ENCODE measurements around the gene TPD52L1. TPM values are rescaled to one million over a fixed set of nuclear protein-coding genes. Genes with fewer than 3 reads are reported as not detected.

The TPD52L1 gene
- total RNA-seq, 1 experiment from 2014 or later, result 50.6 TPM

DNA sequence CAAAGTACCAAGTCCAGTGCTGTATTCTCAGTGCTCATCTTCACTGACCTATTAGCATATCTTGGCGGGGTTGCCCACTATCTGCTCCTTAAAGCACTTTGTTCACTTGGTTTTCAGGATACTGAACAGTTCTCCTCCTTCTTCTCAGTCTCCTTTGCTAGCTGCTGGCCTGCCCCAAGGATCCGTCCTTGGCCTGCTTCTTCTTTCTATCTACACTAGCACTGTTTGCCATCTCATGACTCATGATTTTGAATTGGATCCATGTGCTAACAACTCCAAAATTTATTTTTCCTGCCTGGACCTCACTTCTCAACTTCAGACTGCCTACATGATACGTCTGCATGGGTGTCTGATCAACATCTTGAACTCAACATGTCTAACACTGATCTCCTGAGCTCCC lies 15.5 kb downstream of the TPD52L1 start:
- peaks cover 6% of the 10 kb centered on the region for H3K36me3 Mint-ChIP-seq (ENCODE audit: insufficient read depth, unreplicated experiment)
- no peak overlapping the region for H3K4me3 Mint-ChIP-seq (ENCODE audit: low read depth, unreplicated experiment)
- peaks cover 33% of the 10 kb centered on the region for H3K4me1 Mint-ChIP-seq (ENCODE audit: low read depth, unreplicated experiment)
- no TSS peak for BruUV-seq (replicated peaks)
- H3K27me3 Mint-ChIP-seq (ENCODE audit: unreplicated experiment), result no peaks in the 10 kb centered on the region
- no peaks in the 10 kb centered on the region for H3K9me3 Mint-ChIP-seq (ENCODE audit: low read depth, unreplicated experiment)
- TF ChIP-seq, protein P1, sequence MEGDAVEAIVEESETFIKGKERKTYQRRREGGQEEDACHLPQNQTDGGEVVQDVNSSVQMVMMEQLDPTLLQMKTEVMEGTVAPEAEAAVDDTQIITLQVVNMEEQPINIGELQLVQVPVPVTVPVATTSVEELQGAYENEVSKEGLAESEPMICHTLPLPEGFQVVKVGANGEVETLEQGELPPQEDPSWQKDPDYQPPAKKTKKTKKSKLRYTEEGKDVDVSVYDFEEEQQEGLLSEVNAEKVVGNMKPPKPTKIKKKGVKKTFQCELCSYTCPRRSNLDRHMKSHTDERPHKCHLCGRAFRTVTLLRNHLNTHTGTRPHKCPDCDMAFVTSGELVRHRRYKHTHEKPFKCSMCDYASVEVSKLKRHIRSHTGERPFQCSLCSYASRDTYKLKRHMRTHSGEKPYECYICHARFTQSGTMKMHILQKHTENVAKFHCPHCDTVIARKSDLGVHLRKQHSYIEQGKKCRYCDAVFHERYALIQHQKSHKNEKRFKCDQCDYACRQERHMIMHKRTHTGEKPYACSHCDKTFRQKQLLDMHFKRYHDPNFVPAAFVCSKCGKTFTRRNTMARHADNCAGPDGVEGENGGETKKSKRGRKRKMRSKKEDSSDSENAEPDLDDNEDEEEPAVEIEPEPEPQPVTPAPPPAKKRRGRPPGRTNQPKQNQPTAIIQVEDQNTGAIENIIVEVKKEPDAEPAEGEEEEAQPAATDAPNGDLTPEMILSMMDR (IDR thresholded peaks at IDR 0.05; ENCODE audit: unreplicated experiment), result no peak
- DNase-seq, result no peak
- intact Hi-C loops (cut with micrococcal nuclease; ENCODE audit: unreplicated experiment), result no loop called here
- H3K27ac Mint-ChIP-seq (ENCODE audit: unreplicated experiment), result no peak overlapping the region
- CTCF ChIA-PET, result no interaction called here

DNA sequence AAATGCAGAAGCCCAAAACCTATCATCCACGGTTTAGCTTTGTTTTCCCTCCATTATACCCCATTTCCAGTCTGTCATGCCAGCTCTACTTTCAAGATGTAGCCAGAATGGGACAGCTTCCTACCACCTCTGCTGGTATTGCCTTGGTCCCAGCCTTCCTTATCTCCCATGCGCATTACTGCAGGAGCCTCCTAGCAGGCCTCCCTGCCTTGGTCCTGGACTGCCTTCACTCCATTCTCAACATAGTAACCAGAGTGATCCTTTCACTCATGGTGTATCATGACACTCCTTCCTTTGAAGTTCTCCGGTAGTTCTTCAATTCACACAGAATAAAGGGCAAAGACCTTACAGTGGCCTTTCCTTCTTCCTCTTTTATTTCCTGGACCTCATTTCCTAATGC lies 15.9 kb downstream of the TPD52L1 start:
- H3K27me3 Mint-ChIP-seq (ENCODE audit: unreplicated experiment), result no peaks in the 10 kb centered on the region
- no peaks in the 10 kb centered on the region for H3K9me3 Mint-ChIP-seq (ENCODE audit: low read depth, unreplicated experiment)
- peaks cover 6% of the 10 kb centered on the region for H3K36me3 Mint-ChIP-seq (ENCODE audit: insufficient read depth, unreplicated experiment)
- H3K4me3 Mint-ChIP-seq (ENCODE audit: low read depth, unreplicated experiment), result no peak overlapping the region
- peaks cover 33% of the 10 kb centered on the region for H3K4me1 Mint-ChIP-seq (ENCODE audit: low read depth, unreplicated experiment)
- TF ChIP-seq, protein P1 (IDR thresholded peaks at IDR 0.05; ENCODE audit: unreplicated experiment), result no peak
- no peak overlapping the region for H3K27ac Mint-ChIP-seq (ENCODE audit: unreplicated experiment)
- no TSS peak for BruUV-seq (replicated peaks)
- intact Hi-C loops (cut with micrococcal nuclease; ENCODE audit: unreplicated experiment), result no loop called here
- CTCF ChIA-PET, result no interaction called here
- no peak for DNase-seq

DNA sequence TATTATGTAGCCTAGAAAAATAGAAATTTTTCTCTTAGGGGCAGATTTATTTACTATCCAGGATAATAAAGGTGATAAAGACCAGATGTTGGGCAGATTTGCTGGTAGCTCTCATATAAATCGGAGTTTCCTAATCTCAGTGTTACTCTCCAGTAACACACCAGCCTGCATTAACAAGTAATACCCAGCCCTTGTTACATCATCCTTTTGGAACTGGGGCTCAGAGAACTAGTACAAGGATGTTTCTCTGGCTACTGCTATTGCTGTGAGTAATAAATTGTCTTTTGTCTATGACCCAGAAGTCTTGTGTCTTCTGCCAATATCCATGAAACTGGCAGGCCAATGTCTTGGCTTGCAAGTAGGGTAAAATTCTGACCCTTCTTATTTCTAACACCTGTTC lies 16.8 kb downstream of the TPD52L1 start:
- peaks cover 6% of the 10 kb centered on the region for H3K36me3 Mint-ChIP-seq (ENCODE audit: insufficient read depth, unreplicated experiment)
- intact Hi-C loops (cut with micrococcal nuclease; ENCODE audit: unreplicated experiment), result no loop called here
- no peak overlapping the region for H3K4me3 Mint-ChIP-seq (ENCODE audit: low read depth, unreplicated experiment)
- CTCF ChIA-PET, result no interaction called here
- peaks cover 33% of the 10 kb centered on the region for H3K4me1 Mint-ChIP-seq (ENCODE audit: low read depth, unreplicated experiment)
- H3K27me3 Mint-ChIP-seq (ENCODE audit: unreplicated experiment), result no peaks in the 10 kb centered on the region
- no TSS peak for BruUV-seq (replicated peaks)
- TF ChIP-seq, protein P1 (IDR thresholded peaks at IDR 0.05; ENCODE audit: unreplicated experiment), result no peak
- DNase-seq, result no peak
- no peaks in the 10 kb centered on the region for H3K9me3 Mint-ChIP-seq (ENCODE audit: low read depth, unreplicated experiment)
- no peak overlapping the region for H3K27ac Mint-ChIP-seq (ENCODE audit: unreplicated experiment)

DNA sequence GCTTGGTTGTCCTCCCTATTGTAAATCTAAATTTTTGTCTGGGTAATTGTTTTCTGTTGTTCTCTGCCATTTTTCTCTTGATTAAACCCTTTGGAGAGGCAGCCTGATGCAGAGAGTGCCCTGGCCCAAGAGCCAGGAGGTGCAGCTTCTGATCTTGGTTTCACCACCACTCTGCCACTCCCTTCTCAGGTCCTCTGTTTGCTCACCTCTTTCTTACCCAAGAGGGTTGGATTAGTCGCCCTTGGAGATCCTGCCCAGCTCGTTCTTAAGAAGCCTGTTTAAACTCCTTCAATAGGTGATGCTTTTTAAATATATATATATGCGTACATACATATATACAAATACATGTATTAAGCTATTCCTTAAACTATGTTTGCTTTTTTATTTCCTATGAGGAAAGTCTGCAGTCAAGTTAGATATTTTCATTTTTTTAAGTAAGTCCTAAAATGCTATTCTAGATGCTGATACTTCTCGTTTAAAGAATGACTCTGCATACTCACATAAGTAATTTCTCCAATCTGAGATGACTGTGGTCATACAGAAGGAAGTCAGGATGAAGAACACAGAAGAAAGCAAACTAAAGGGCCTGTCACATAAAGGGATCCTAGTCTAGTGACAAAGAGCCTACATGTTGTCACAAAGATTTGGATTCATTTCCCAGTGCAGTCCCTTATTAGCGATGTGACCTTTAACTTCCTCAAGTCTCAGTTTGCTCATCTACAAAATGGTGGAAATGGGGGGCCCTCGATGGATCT lies 19.9 kb downstream of the TPD52L1 start:
- CTCF ChIA-PET, result interaction anchor here (0.7 kb wide), 1 partner anchor 9 kb away, joined by 4 read pairs; no protein-coding TSS in a partner anchor
- peaks cover 6% of the 10 kb centered on the region for H3K36me3 Mint-ChIP-seq (ENCODE audit: insufficient read depth, unreplicated experiment)
- intact Hi-C loops (cut with micrococcal nuclease; ENCODE audit: unreplicated experiment), result no loop called here
- TF ChIP-seq, protein P1 (IDR thresholded peaks at IDR 0.05; ENCODE audit: unreplicated experiment), result no peak
- no peak overlapping the region for H3K27ac Mint-ChIP-seq (ENCODE audit: unreplicated experiment)
- no peak overlapping the region for H3K4me3 Mint-ChIP-seq (ENCODE audit: low read depth, unreplicated experiment)
- no peaks in the 10 kb centered on the region for H3K27me3 Mint-ChIP-seq (ENCODE audit: unreplicated experiment)
- BruUV-seq (replicated peaks), result no TSS peak
- no peaks in the 10 kb centered on the region for H3K9me3 Mint-ChIP-seq (ENCODE audit: low read depth, unreplicated experiment)
- no peak for DNase-seq
- H3K4me1 Mint-ChIP-seq (ENCODE audit: low read depth, unreplicated experiment), result peaks cover 33% of the 10 kb centered on the region
